ENCODE data around the gene ARHGAP8.

DNA sequence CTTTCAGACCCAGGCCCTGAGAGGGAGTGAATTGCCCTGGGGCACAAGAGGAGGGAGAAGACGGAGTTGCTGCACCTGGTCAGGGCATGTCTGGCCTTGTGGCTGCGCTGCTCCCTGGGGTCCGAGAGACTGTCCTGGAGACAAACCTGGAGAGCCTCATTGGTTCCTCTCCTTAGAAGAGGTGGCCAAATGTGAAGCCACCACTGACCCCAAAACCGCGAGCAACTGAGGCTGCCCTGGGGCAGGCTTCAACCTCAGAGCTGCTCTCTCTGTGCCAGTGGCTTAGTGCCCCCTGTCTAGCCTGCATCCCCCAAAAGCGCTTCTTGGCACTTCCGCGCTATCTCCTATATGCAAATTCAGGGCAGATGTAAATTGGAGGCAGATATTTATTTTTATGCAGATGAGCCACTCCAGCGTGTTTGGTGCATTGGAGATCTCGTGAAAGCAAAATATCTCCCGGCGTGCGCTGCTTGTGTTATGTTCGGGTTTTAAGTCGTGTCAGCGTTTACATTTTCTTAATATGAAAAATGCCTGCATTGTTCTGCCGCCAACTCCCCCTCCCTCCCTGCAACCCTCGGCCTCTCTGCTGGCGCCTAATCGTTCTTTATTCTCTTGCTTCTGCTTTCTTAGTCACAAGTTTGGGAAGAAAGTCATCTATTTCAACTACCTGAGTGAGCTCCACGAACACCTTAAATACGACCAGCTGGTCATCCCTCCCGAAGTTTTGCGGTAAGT, 69.5 kb downstream of the ARHGAP8 start:
- TF ChIP-seq POLR2AphosphoS5 (IDR thresholded peaks at IDR 0.05; ENCODE audit: borderline replicate concordance, low read depth, low read length) (no peak), EZH2 (IDR thresholded peaks at IDR 0.05) (no peak), FOXP2 (optimal IDR thresholded peaks at IDR 0.05; ENCODE audit: control extremely low read depth, extremely low read length, insufficient read depth) (no peak)

Measured in SK-N-MC (cell line).